SK-N-SH (cell line): ENCODE results near the gene SLC22A23.

Source experiments
- CHD2 ChIP-seq: fragments of 150-350 bp; IDR thresholded peaks from 2 replicates; pipeline ENCODE4 v1.6.1; 2018; ENCODE audit warnings: low read length; ENCODE audit not compliant: partially characterized antibody
- CTCF ChIP-seq: fragments of 200-600 bp; sonication (generic); IDR thresholded peaks from 2 replicates; pipeline ENCODE4 v1.6.1; 2017; ENCODE audit warnings: antibody characterized with exemption, mild to moderate bottlenecking, moderate library complexity
- ELF1 ChIP-seq: IDR thresholded peaks from 2 replicates; pipeline ENCODE4 v1.4.0; 2012
- FOXM1 ChIP-seq: IDR thresholded peaks from 2 replicates; pipeline ENCODE4 v1.4.0; 2012; ENCODE audit warnings: low read depth, mild to moderate bottlenecking
- POLR2AphosphoS5 ChIP-seq: IDR thresholded peaks from 2 replicates; pipeline ENCODE4 v1.6.1; 2012; ENCODE audit warnings: low read depth, low read length
- REST ChIP-seq: IDR thresholded peaks from 2 replicates; pipeline ENCODE4 v1.6.1; 2012; ENCODE audit warnings: mild to moderate bottlenecking, low read depth, low read length, moderate library complexity
- ZBTB33 ChIP-seq: IDR thresholded peaks from 2 replicates; pipeline ENCODE4 v1.4.0; 2012; ENCODE audit warnings: low read depth, borderline replicate concordance

GRCh38 chr6:3236005-3236404 is 220.8 kb downstream of the SLC22A23 start:
- TF ChIP-seq FOXM1 (no peak), CTCF (no peak), REST (no peak), ZBTB33 (no peak), ELF1 (no peak), CHD2 (no peak), POLR2AphosphoS5 (no peak)
